GM23338 (cell line): ENCODE results near the gene ETV3.
A peak's percentile ranks its signal among the peaks of the same experiment; 100 is the strongest.

Experiments
- CREB1 ChIP-seq: fragments of 250-450 bp; sonication (Bioruptor Pico); IDR thresholded peaks from 2 replicates; pipeline ENCODE4 v1.5.0; 2020; ENCODE audit warnings: low read depth, mild to moderate bottlenecking, moderate library complexity
- CTCF ChIP-seq, 2 experiments: fragments of 200-600 bp in 1 of 2; sonication (generic) in 1 of 2; conservative IDR thresholded peaks; 2 replicates each; pipeline versions ENCODE4 v1.5.1 to v1.6.1; 2016 to 2017; ENCODE audit warnings: antibody characterized with exemption in 2 of 2, low read depth in 2 of 2, mild to moderate bottlenecking in 2 of 2, moderate library complexity in 1 of 2
- ETS1 ChIP-seq: IDR thresholded peaks from 2 replicates; pipeline ENCODE4 v1.6.1; 2016; ENCODE audit warnings: antibody characterized with exemption
- EZH2 ChIP-seq: fragments of 200-600 bp; sonication (generic); IDR thresholded peaks from one replicate; pipeline ENCODE4 v1.8.0; 2017; ENCODE audit warnings: antibody characterized with exemption, mild to moderate bottlenecking, low read depth; ENCODE audit not compliant: unreplicated experiment
- EZH2phosphoT487 ChIP-seq: fragments of 200-600 bp; sonication (generic); IDR thresholded peaks from one replicate; pipeline ENCODE4 v1.8.1; 2018; ENCODE audit warnings: antibody characterized with exemption; ENCODE audit not compliant: unreplicated experiment
- JUNB ChIP-seq: IDR thresholded peaks from one replicate; pipeline ENCODE4 v1.6.1; 2016; ENCODE audit warnings: antibody characterized with exemption; ENCODE audit not compliant: unreplicated experiment
- NANOG ChIP-seq: IDR thresholded peaks from 2 replicates; pipeline ENCODE4 v1.6.1; 2016; ENCODE audit warnings: antibody characterized with exemption, borderline replicate concordance
- POLR2AphosphoS5 ChIP-seq: IDR thresholded peaks from 2 replicates; pipeline ENCODE4 v1.6.1; 2016; ENCODE audit warnings: antibody characterized with exemption, low read depth
- REST ChIP-seq: IDR thresholded peaks from one replicate; pipeline ENCODE4 v1.6.1; 2018; ENCODE audit warnings: antibody characterized with exemption; ENCODE audit not compliant: unreplicated experiment
- STAT1 ChIP-seq: IDR thresholded peaks from one replicate; pipeline ENCODE4 v1.6.1; 2016; ENCODE audit warnings: antibody characterized with exemption; ENCODE audit not compliant: unreplicated experiment

DNA sequence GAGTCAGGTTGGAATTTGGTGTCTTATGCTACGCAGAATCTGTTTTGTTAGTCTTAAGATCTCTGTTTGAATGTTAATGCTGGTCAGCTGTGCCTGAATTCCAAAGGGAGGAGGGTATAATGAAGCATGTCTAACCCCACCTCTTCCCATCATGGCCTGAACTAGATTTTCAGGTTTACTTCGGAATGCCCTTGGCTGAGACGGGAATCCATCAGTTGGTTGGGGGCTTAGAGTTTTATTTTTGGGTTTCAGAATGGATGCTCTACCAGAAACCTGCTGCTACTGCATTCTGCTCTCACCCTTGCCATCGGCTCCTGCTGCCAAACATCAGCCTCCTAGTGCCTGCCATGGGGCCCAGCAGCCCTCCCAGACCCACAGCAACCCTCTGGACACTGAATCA, 24.1 kb upstream of the ETV3 start:
- no peak for TF ChIP-seq CTCF (conservative IDR thresholded peaks at IDR 0.05; ENCODE audit: low read depth in 2 of 2)
- no peak for TF ChIP-seq REST
- TF ChIP-seq NANOG, result no peak
- TF ChIP-seq STAT1, result no peak
- TF ChIP-seq EZH2, result no peak
- no peak for TF ChIP-seq CREB1 (CRISPR knock-in tag)
- TF ChIP-seq EZH2phosphoT487, result no peak
- peak; percentile 39; the same call in 1 of the 2 replicates for TF ChIP-seq POLR2AphosphoS5
- TF ChIP-seq ETS1, result no peak
- no peak for TF ChIP-seq JUNB
